Renal cortex interstitium (tissue), 11 donors: ENCODE results near the gene UBE2L6. TPM values are rescaled to one million over a fixed set of nuclear protein-coding genes. Genes with fewer than 3 reads are reported as not detected.

Experiments
- DNase-seq, 11 donors: peaks; one replicate each; pipeline ENCODE4 v3.0.0-alpha.2; 2013; ENCODE audit warnings: low read depth in 9 of 11, low spot score in 4 of 11; ENCODE audit errors: extremely low read depth in 1 of 11
- polyA plus RNA-seq, 3 donors: library from polyadenylated mRNA; unstranded; fragments of 120-200 nt; gene quantifications; one replicate each; pipeline ENCODE4 v1.2.1, GENCODE V29; 2013; ENCODE audit not compliant: insufficient read length in 3 of 3

Gene UBE2L6
- polyA plus RNA-seq, 3 donors, result 31.9 to 38.4 (median 35.8) TPM

DNA sequence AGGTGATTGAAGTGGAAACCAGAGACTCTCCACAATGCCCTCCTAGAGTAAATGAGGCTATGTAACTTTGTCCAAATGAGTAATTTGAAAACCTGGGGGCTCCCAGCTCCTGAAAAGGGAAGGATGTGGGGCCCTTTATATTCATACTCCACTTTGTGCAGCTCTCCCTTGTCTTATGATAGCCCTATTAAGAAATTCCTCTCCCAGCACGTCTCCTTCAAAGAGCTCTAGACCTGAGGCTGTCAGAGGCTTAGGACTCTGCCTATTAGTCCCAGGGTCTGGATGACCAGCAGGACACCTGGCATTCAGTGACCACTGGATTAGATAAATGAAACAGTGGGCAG is 54.0 kb downstream of the UBE2L6 start:
- no peak for DNase-seq

DNA sequence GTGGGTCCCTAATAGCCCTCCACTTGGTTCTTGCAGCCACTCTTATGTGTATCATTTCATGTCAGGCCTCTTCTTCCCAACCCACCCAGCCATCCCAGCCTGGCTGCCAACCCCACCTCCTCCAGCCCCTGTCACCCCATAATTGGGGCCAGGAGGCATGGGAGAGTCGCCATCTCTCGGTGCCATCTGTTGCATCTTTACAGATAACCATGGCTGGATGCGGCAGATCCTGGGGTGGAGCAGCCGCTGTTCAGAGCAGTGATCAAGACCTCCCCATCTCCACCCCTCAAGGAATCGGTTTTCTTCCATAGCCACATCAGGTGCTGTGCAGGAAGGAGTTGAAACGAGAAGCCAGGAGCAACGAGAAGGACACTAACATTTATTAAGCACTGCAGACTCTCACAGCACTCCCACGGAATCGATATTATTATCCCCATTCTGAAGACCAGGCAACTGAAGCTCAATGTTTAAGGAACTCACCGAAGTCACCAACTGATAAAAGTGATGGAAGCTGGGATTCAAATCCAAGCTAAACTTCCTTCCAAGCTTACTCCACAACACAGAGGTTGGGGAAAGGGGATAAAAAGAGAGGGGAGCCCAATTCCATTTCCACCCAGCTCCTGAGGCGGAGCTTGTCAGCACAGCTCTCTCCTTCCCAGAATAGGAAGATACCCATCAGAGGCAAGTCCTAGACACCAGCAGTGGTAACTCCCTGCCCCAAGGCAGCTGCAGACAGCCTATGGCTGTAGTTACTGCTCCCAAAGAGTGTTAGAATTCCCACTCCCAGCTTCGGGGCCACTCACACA is 54.6 kb downstream of the UBE2L6 start:
- no peak for DNase-seq

DNA sequence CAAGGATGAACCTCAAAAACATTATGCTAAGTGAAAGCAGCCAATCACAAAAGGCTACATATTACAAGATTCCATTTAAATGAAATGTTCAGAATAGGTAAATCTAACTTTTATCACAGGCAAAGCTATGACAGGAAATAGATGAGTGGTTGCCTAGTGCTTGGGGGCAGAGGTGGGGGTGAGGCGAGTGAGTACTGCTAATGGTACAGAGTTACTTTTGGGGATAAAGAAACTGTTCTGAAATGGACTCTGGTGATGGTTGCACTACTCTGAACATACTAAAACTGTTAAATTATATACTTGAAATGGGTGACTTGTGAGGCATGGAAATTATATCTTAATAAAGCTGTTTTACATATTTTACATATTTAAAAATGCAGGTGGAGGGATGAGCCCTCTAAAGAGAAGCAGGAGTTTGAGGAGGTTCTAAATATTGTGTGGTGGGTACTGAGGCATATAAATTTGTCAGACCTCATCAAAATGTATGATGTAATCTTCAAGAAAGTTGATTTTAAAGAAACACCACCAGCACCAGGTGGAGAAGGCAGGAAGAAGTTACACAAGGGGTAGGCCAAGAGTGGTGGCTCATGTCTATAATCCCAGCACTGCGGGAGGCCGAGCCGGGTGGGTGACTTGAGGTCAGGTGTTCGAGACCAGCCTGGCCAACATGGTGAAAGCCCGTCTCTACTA is 55.6 kb downstream of the UBE2L6 start:
- no peak for DNase-seq

DNA sequence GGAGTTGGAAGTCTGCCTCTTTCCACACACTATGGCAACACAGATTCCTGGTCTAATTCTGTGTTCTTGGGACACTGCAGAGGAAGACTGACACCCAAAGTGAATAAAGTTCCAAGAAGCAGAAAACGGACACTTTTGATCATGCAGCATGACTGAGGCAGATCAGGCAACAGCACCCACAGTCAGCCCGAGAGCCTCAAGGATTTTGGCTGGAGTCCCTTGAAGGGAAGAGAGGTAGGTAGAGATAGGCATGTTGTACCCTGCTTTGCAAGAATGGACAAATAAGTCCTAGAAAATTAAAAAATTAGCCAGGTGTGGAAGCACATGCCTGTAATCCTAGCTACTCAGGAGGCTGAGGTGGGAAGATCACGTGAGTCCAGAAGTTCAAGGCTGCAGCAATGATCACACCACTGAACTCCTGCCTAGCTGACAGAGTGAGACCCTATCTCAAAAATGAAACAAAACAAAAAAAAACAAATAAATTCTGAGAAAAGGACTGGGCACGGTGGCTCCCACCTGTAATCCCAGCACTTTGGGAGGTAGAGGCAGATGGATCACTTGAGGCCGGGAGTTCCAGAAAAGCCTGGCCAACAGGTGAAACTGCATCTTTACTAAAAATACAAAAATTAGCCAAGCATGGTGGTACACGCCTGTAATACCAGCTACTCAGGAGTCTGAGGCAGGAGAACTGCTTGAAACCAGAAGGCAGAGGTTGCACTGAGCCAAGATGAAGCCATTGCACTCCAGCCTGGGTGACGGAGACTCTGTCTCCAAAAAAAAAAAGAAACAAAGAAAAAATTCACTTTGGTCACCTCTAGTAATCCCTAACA is 58.9 kb downstream of the UBE2L6 start:
- no peak for DNase-seq

DNA sequence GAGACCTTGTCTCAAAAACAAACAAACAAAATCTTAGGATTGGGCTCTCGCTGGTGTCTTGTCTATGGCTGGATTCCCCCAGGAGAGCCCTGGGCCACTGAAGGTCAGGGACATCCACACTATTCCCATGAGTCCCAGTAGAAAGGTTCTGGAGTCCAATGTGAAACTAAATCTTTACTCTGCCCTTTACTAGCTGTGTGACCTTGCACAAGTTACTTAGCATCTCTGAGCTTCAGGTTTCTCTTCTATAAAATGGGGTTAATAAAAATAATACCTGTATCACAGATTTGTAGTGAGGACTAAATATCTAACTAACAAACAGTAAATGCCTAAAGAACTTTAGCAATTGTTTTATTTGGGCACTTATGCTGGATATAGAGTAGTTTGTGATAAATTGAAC is 61.0 kb downstream of the UBE2L6 start:
- DNase-seq, result no peak

DNA sequence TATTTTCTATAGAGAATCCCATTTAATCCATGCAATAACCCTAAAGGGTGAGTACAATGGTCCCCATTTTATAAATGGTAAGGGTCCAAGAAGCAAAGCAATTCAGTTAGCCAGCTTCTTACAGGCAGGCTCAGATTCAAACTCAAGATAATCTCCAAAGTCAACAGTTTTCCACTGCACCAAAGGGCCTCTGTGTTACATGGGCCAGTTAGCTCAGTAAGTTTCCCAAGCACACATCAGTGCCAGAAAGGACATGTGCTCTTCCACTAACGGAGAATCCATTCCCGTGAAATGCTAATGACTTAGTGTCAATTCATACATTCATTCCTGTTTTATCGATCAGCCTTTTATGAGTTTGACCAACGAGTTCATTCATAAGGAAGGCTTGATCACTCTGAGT is 63.0 kb downstream of the UBE2L6 start:
- no peak for DNase-seq

DNA sequence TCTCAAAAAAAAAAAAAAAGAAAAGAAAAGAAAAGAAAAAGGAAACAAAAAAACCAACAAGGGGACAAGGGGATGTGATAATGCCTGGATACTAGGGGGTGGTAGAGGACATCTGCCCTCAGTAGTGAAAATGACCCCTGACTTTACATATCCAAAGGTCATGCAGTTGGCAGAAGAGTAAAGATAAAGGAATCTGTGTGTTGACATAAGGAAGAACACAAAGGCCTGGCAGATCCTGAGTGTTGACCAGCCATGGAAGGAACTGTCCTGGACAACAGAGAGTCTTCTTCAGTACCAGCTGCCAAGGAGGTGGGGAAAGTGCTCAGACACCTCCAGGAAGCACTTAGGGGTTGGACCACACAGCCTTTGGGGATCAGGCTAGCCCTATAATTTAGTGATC is 64.6 kb downstream of the UBE2L6 start:
- no peak for DNase-seq

DNA sequence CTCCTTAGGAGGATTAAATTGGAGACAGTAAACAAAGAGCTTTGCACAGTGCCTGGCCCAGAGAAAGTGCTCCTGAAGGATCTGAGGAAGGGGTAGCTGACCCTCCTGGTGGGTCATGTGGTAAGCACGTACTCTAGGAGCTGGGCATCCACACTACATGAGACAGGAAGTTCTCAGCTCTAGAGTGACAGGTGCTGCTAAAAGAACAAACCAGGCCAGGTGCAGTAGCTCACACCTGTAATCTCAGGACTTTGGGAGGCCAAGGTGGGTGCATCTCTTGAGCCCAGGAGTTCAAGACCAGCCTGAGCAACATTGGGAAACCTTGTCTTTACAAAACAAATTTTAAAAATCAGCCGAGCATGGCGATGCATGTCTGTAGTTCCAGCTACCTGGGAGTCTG is 65.1 kb downstream of the UBE2L6 start:
- no peak for DNase-seq

DNA sequence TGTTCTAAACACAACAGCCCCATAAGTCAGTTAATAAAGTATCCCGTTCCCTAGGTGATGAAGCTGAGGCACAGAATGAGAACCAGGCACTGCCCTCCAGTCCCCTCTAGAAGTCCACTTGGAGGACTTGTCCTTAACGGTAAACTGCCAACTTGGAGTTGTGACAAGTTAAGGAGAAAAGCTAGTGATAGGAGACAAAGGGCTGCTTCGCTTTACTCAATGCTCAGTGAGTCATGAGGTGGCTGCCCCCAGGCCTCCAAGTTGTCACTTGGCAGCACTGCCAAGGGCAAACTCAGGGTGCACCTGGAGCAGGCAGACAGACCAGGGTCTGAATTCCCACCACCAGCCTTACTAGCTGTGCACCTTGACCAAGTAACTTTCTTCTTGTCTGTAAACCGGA is 65.5 kb downstream of the UBE2L6 start:
- no peak for DNase-seq

Other genes with a start within 250 kb of the UBE2L6 start
- gene TNKS1BP1, start 242.7 kb downstream of the UBE2L6 start, polyA plus RNA-seq, result 10 to 100 TPM; 64.2 to 73.0 (median 66.0) TPM
- 100 to 1,000 TPM; 165 to 216 (median 212) TPM for gene SSRP1, start 231.8 kb downstream of the UBE2L6 start, polyA plus RNA-seq
- 1 to 10 TPM in 2 of 3 donors, under 1 TPM in 1; 0.53 to 1.3 (median 1.1) TPM for gene P2RX3, start 229.3 kb downstream of the UBE2L6 start, polyA plus RNA-seq
- 1 to 10 TPM in 1 of 3 donors, under 1 TPM in 2; 0.23 to 1.0 (median 0.59) TPM for gene PRG3, start 186.5 kb downstream of the UBE2L6 start, polyA plus RNA-seq
- gene PRG2, start 177.0 kb downstream of the UBE2L6 start, polyA plus RNA-seq, result 1 to 10 TPM in 2 of 3 donors, under 1 TPM in 1; 0.98 to 1.8 (median 1.7) TPM
- gene SLC43A3, start 140.6 kb downstream of the UBE2L6 start, polyA plus RNA-seq, result 10 to 100 TPM; 22.0 to 22.2 (median 22.0) TPM
- 1 to 10 TPM; 2.3 to 3.9 (median 2.4) TPM for gene RTN4RL2, start 107.1 kb downstream of the UBE2L6 start, polyA plus RNA-seq
- gene SLC43A1, start 52.0 kb downstream of the UBE2L6 start, polyA plus RNA-seq, result 1 to 10 TPM; 4.5 to 7.1 (median 6.0) TPM
- gene TIMM10, start 36.9 kb downstream of the UBE2L6 start, polyA plus RNA-seq, result 10 to 100 TPM; 32.0 to 40.3 (median 34.9) TPM
- gene SMTNL1, start 30.1 kb downstream of the UBE2L6 start, polyA plus RNA-seq, result under 1 TPM; 0.28 to 0.59 (median 0.45) TPM
- 100 to 1,000 TPM; 133 to 161 (median 138) TPM for gene SERPING1, start 30.0 kb upstream of the UBE2L6 start, polyA plus RNA-seq
- 1 to 10 TPM; 2.6 to 5.6 (median 3.1) TPM for gene YPEL4, start 82.2 kb upstream of the UBE2L6 start, polyA plus RNA-seq
- 10 to 100 TPM; 14.5 to 18.5 (median 16.8) TPM for gene CLP1, start 90.1 kb upstream of the UBE2L6 start, polyA plus RNA-seq
- gene ZDHHC5, start 100.4 kb upstream of the UBE2L6 start, polyA plus RNA-seq, result 10 to 100 TPM; 50.0 to 51.5 (median 50.6) TPM
- 10 to 100 TPM; 19.5 to 24.1 (median 21.8) TPM for gene MED19, start 144.5 kb upstream of the UBE2L6 start, polyA plus RNA-seq
- gene TMX2, start 144.9 kb upstream of the UBE2L6 start, polyA plus RNA-seq, result 100 to 1,000 TPM; 111 to 116 (median 114) TPM
- 100 to 1,000 TPM; 113 to 133 (median 117) TPM for gene SELENOH, start 173.8 kb upstream of the UBE2L6 start, polyA plus RNA-seq
- gene BTBD18, start 184.1 kb upstream of the UBE2L6 start, polyA plus RNA-seq, result under 1 TPM; 0.13 to 0.25 (median 0.15) TPM
- gene CTNND1, start 194.1 kb upstream of the UBE2L6 start, polyA plus RNA-seq, result 100 to 1,000 TPM; 189 to 245 (median 210) TPM